ENCODE measurements around the gene RPL29. TPM values are rescaled to one million over a fixed set of nuclear protein-coding genes. Genes with fewer than 3 reads are reported as not detected.

RPL29 gene
- total RNA-seq, 1 donor from 2014 or later: 925 TPM

GRCh38 chr3:51948016-51948580 is 47.6 kb downstream of the RPL29 start:
- peaks cover 4% of the 10 kb centered on the region for H3K36me3 Mint-ChIP-seq (ENCODE audit: low read depth, unreplicated experiment)
- no peak overlapping the region for H3K4me3 Mint-ChIP-seq (ENCODE audit: unreplicated experiment)
- DNase-seq (ENCODE audit: low spot score): no peak
- H3K9me3 Mint-ChIP-seq (ENCODE audit: unreplicated experiment): no peaks in the 10 kb centered on the region
- peak overlapping the region; percentile 49 for H3K27ac Mint-ChIP-seq (ENCODE audit: unreplicated experiment)
- H3K27me3 Mint-ChIP-seq (ENCODE audit: unreplicated experiment): peaks cover 10% of the 10 kb centered on the region
- TF ChIP-seq CTCF (IDR thresholded peaks at IDR 0.05; ENCODE audit: unreplicated experiment): no peak
- H3K4me1 Mint-ChIP-seq (ENCODE audit: unreplicated experiment): peaks cover 3% of the 10 kb centered on the region

- Mint-ChIP-seq H3K36me3 (ENCODE audit: low read depth, unreplicated experiment) (peaks cover 4% of the 10 kb centered on the region), H3K4me1 (ENCODE audit: unreplicated experiment) (peaks cover 3% of the 10 kb centered on the region), H3K9me3 (ENCODE audit: unreplicated experiment) (no peaks in the 10 kb centered on the region), H3K27me3 (ENCODE audit: unreplicated experiment) (peaks cover 9% of the 10 kb centered on the region), H3K4me3 (ENCODE audit: unreplicated experiment) (no peak overlapping the region), H3K27ac (ENCODE audit: unreplicated experiment) (no peak overlapping the region)
- no peak for DNase-seq (ENCODE audit: low spot score)
- TF ChIP-seq CTCF (IDR thresholded peaks at IDR 0.05; ENCODE audit: unreplicated experiment): no peak
These were observed 48.3 kb downstream of the RPL29 start for GRCh38 chr3:51947215-51947900.

- Mint-ChIP-seq H3K9me3 (ENCODE audit: unreplicated experiment) (no peaks in the 10 kb centered on the region), H3K36me3 (ENCODE audit: low read depth, unreplicated experiment) (peaks cover 4% of the 10 kb centered on the region), H3K27ac (ENCODE audit: unreplicated experiment) (no peak overlapping the region), H3K27me3 (ENCODE audit: unreplicated experiment) (peaks cover 9% of the 10 kb centered on the region), H3K4me1 (ENCODE audit: unreplicated experiment) (peaks cover 3% of the 10 kb centered on the region), H3K4me3 (ENCODE audit: unreplicated experiment) (no peak overlapping the region)
- TF ChIP-seq CTCF (IDR thresholded peaks at IDR 0.05; ENCODE audit: unreplicated experiment): no peak
- DNase-seq (ENCODE audit: low spot score): no peak
These were observed 48.9 kb downstream of the RPL29 start for GRCh38 chr3:51946796-51947195.

GRCh38 chr3:51945926-51946705 is 49.6 kb downstream of the RPL29 start:
- TF ChIP-seq CTCF (IDR thresholded peaks at IDR 0.05; ENCODE audit: unreplicated experiment): no peak
- Mint-ChIP-seq H3K9me3 (ENCODE audit: unreplicated experiment) (no peaks in the 10 kb centered on the region), H3K27ac (ENCODE audit: unreplicated experiment) (no peak overlapping the region), H3K36me3 (ENCODE audit: low read depth, unreplicated experiment) (peaks cover 4% of the 10 kb centered on the region), H3K4me3 (ENCODE audit: unreplicated experiment) (no peak overlapping the region), H3K4me1 (ENCODE audit: unreplicated experiment) (peaks cover 5% of the 10 kb centered on the region), H3K27me3 (ENCODE audit: unreplicated experiment) (peaks cover 9% of the 10 kb centered on the region)
- no peak for DNase-seq (ENCODE audit: low spot score)
